ACC112 (cell line): ENCODE results near the gene RHBDF2.
A peak's percentile ranks its signal among the peaks of the same experiment; 100 is the strongest.
"Not testable (repeated sequence)": the region's sequence is repeated elsewhere in the genome, so short reads cannot be mapped to it uniquely, and the experiment has no call there.

Source experiments
- H2AFZ ChIP-seq: fragments of 200-600 bp; sonication (generic); one replicate; pipeline ENCODE4 v1.6.0; 2017; ENCODE audit warnings: antibody characterized with exemption, low read length; ENCODE audit not compliant: unreplicated experiment
- H3K27ac ChIP-seq: fragments of 200-600 bp; sonication (generic); 2 replicates; pipeline ENCODE4 v1.5.1; 2014; ENCODE audit warnings: low read depth, mild to moderate bottlenecking, antibody characterized with exemption, low read length, moderate library complexity
- H3K27me3 ChIP-seq: fragments of 200-600 bp; sonication (generic); 2 replicates; pipeline ENCODE4 v1.6.1; 2014; ENCODE audit warnings: mild to moderate bottlenecking, antibody characterized with exemption, low read length, moderate library complexity, mixed read lengths; ENCODE audit not compliant: insufficient read depth
- H3K36me3 ChIP-seq: fragments of 200-600 bp; sonication (generic); 2 replicates; pipeline ENCODE4 v1.6.1; 2016; ENCODE audit warnings: mild to moderate bottlenecking, antibody characterized with exemption, low read length, moderate library complexity, mixed read lengths; ENCODE audit not compliant: insufficient read depth
- H3K4me1 ChIP-seq: fragments of 200-600 bp; sonication (generic); one replicate; pipeline ENCODE4 v1.6.1; 2016; ENCODE audit warnings: low read length, mixed read lengths; ENCODE audit not compliant: insufficient read depth, unreplicated experiment, control insufficient read depth
- H3K4me3 ChIP-seq: fragments of 200-600 bp; sonication (generic); 2 replicates; pipeline ENCODE4 v1.5.1; 2014; ENCODE audit warnings: mild to moderate bottlenecking, low read depth, low read length
- H3K79me2 ChIP-seq: fragments of 200-600 bp; sonication (generic); one replicate; pipeline ENCODE4 v1.6.0; 2016; ENCODE audit warnings: low read length; ENCODE audit not compliant: control insufficient read depth, unreplicated experiment, insufficient read depth

Gene RHBDF2

GRCh38 chr17:76530095-76530723 lies 29.0 kb upstream of the RHBDF2 start:
- H3K27me3 ChIP-seq: no peaks in the 10 kb centered on the region
- no peaks in the 10 kb centered on the region for H3K79me2 ChIP-seq
- peak overlapping the region; percentile 98 for H3K27ac ChIP-seq
- H3K4me1 ChIP-seq: peaks cover 65% of the 10 kb centered on the region
- no peak overlapping the region for H2AFZ ChIP-seq
- H3K4me3 ChIP-seq: peak overlapping the region; percentile 34; the same call in 1 of the 2 replicates
- H3K36me3 ChIP-seq: no peaks in the 10 kb centered on the region

- H3K36me3 ChIP-seq: no peaks in the 10 kb centered on the region
- no peaks in the 10 kb centered on the region for H3K27me3 ChIP-seq
- H3K79me2 ChIP-seq: no peaks in the 10 kb centered on the region
- peak overlapping the region; percentile 98 for H3K27ac ChIP-seq
- H3K4me3 ChIP-seq: peak overlapping the region; percentile 34; the same call in 1 of the 2 replicates
- H2AFZ ChIP-seq: no peak overlapping the region
- H3K4me1 ChIP-seq: peaks cover 63% of the 10 kb centered on the region
Measured at GRCh38 chr17:76529224-76530094, 28.2 kb upstream of the RHBDF2 start.

- no peak overlapping the region for H2AFZ ChIP-seq
- H3K27me3 ChIP-seq: no peaks in the 10 kb centered on the region
- H3K79me2 ChIP-seq: no peaks in the 10 kb centered on the region
- peak overlapping the region; percentile 98 for H3K27ac ChIP-seq
- peak overlapping the region; percentile 11; the same call in 1 of the 2 replicates for H3K4me3 ChIP-seq
- H3K36me3 ChIP-seq: no peaks in the 10 kb centered on the region
- peaks cover 65% of the 10 kb centered on the region for H3K4me1 ChIP-seq
Measured at GRCh38 chr17:76528528-76529223, 27.5 kb upstream of the RHBDF2 start.

- H3K4me1 ChIP-seq: peaks cover 65% of the 10 kb centered on the region
- peak overlapping the region; percentile 11; the same call in 1 of the 2 replicates for H3K4me3 ChIP-seq
- H3K27me3 ChIP-seq: no peaks in the 10 kb centered on the region
- H3K36me3 ChIP-seq: no peaks in the 10 kb centered on the region
- no peak overlapping the region for H2AFZ ChIP-seq
- no peaks in the 10 kb centered on the region for H3K79me2 ChIP-seq
- peak overlapping the region; percentile 98 for H3K27ac ChIP-seq
Measured at GRCh38 chr17:76528156-76528527, 26.9 kb upstream of the RHBDF2 start.

- Histone ChIP-seq H3K4me1 (peaks cover 61% of the 10 kb centered on the region), H3K4me3 (peak overlapping the region; percentile 50), H2AFZ (no peak overlapping the region), H3K36me3 (no peaks in the 10 kb centered on the region), H3K79me2 (no peaks in the 10 kb centered on the region), H3K27ac (peak overlapping the region; percentile 98), H3K27me3 (no peaks in the 10 kb centered on the region)
Measured at GRCh38 chr17:76527430-76528111, 26.3 kb upstream of the RHBDF2 start.

- H3K79me2 ChIP-seq, H3K36me3 ChIP-seq, H3K27me3 ChIP-seq, H2AFZ ChIP-seq: not testable (repeated sequence)
- Histone ChIP-seq H3K27ac (peak overlapping the region; percentile 98; the same call in 1 of the 2 replicates), H3K4me3 (peak overlapping the region; percentile 50), H3K4me1 (peaks cover 56% of the 10 kb centered on the region)
Measured at GRCh38 chr17:76527016-76527415, 25.8 kb upstream of the RHBDF2 start.

GRCh38 chr17:76525513-76525833 lies 24.2 kb upstream of the RHBDF2 start:
- not testable (repeated sequence) for H3K4me3 ChIP-seq, H3K36me3 ChIP-seq, H3K79me2 ChIP-seq, H3K27me3 ChIP-seq, H2AFZ ChIP-seq
- peak overlapping the region; percentile 92 for H3K27ac ChIP-seq
- H3K4me1 ChIP-seq: peaks cover 41% of the 10 kb centered on the region

- no peak overlapping the region for H3K4me3 ChIP-seq
- H2AFZ ChIP-seq: peak overlapping the region; percentile 2
- H3K79me2 ChIP-seq: no peaks in the 10 kb centered on the region
- H3K27me3 ChIP-seq: no peaks in the 10 kb centered on the region
- H3K4me1 ChIP-seq: peaks cover 35% of the 10 kb centered on the region
- H3K36me3 ChIP-seq: no peaks in the 10 kb centered on the region
- peak overlapping the region; percentile 92 for H3K27ac ChIP-seq
Measured at GRCh38 chr17:76524598-76525512, 23.6 kb upstream of the RHBDF2 start.

- H3K36me3 ChIP-seq: no peaks in the 10 kb centered on the region
- H3K79me2 ChIP-seq: no peaks in the 10 kb centered on the region
- peaks cover 21% of the 10 kb centered on the region for H3K4me1 ChIP-seq
- H3K27me3 ChIP-seq: no peaks in the 10 kb centered on the region
- no peak overlapping the region for H2AFZ ChIP-seq
- H3K27ac ChIP-seq: no peak overlapping the region
- H3K4me3 ChIP-seq: no peak overlapping the region
Measured at GRCh38 chr17:76523084-76524037, 22.1 kb upstream of the RHBDF2 start.
